Caco-2 (cell line): ENCODE results near the gene SLC28A1. TPM values are rescaled to one million over a fixed set of nuclear protein-coding genes. Genes with fewer than 3 reads are reported as not detected.

ENCODE experiments used
- BruUV-seq: library from RNA; stranded (reverse); fragments of 400-500 nt; replicated peaks from 2 replicates; lab custom pipeline; 2021; lab: Mats Ljungman, UMichigan
- CTCF ChIA-PET: fragments of 300-600 bp; sonication (Branson Sonifier 250); formaldehyde crosslinking; loops from one replicate; lab custom pipeline; 2022; ENCODE audit warnings: antibody characterized with exemption; lab: Charles Lee
- POLR2A ChIA-PET: fragments of 300-600 bp; sonication (Branson Sonifier 250); formaldehyde crosslinking; loops from one replicate; lab custom pipeline; 2022; ENCODE audit warnings: antibody characterized with exemption; lab: Charles Lee
- DNase-seq, 2 experiments: peaks; one replicate each; pipeline versions ENCODE4 v3.0.0 to v3.0.0-alpha.2; 2020 to 2022
- H3K27me3 ChIP-seq: replicated peaks from 2 replicates; pipeline ENCODE4 v1.6.0; 2011; ENCODE audit warnings: low read length; ENCODE audit not compliant: control insufficient read depth, insufficient read depth
- H3K36me3 ChIP-seq: 2 replicates; pipeline ENCODE4 v1.5.1; 2011; ENCODE audit warnings: low read length; ENCODE audit not compliant: control insufficient read depth, insufficient read depth
- H3K4me1 ChIP-seq: fragments of 250-450 bp; sonication (Bioruptor Pico); 2 replicates; pipeline ENCODE4 v1.5.1; 2020; ENCODE audit warnings: mild to moderate bottlenecking
- H3K4me3 ChIP-seq: 2 replicates; pipeline ENCODE4 v1.5.1; 2011; ENCODE audit warnings: low read depth, mild to moderate bottlenecking, control low read depth, low read length
- H3K9me3 ChIP-seq: fragments of 250-450 bp; sonication (Bioruptor Pico); 2 replicates; pipeline ENCODE4 v1.5.1; 2020; ENCODE audit warnings: mild to moderate bottlenecking, moderate library complexity
- H3K27ac Mint-ChIP-seq: one replicate; pipeline ENCODE4 v1.8.0; 2022; ENCODE audit warnings: mixed read lengths; ENCODE audit not compliant: unreplicated experiment
- H3K27me3 Mint-ChIP-seq: one replicate; pipeline ENCODE4 v1.8.0; 2022; ENCODE audit warnings: mixed read lengths; ENCODE audit not compliant: insufficient read depth, unreplicated experiment
- H3K36me3 Mint-ChIP-seq: one replicate; pipeline ENCODE4 v1.8.0; 2022; ENCODE audit warnings: mild to moderate bottlenecking, mixed read lengths; ENCODE audit not compliant: insufficient read depth, unreplicated experiment
- H3K4me1 Mint-ChIP-seq: one replicate; pipeline ENCODE4 v1.8.0; 2022; ENCODE audit warnings: low read depth, mixed read lengths; ENCODE audit not compliant: unreplicated experiment
- H3K4me3 Mint-ChIP-seq: one replicate; pipeline ENCODE4 v1.8.0; 2022; ENCODE audit warnings: mild to moderate bottlenecking, moderate library complexity, mixed read lengths; ENCODE audit not compliant: unreplicated experiment
- H3K9me3 Mint-ChIP-seq: one replicate; pipeline ENCODE4 v1.8.0; 2022; ENCODE audit warnings: mixed read lengths; ENCODE audit not compliant: unreplicated experiment
- intact Hi-C: fragments of 100-400 bp; cut with micrococcal nuclease; formaldehyde crosslinking; loops from one replicate; pipeline ENCODE4 v1.10.0; 2022; ENCODE audit not compliant: unreplicated experiment
- total RNA-seq: library from RNA; stranded (reverse); gene quantifications from 2 replicates; pipeline ENCODE4 v1.2.3, GENCODE V29; 2022
- TF ChIP-seq, protein P1 (sequence below), 2 experiments: fragments of 200-600 bp in 1 of 2; IDR thresholded peaks; 1 replicate in 1 of 2; 2 replicates in 1 of 2; pipeline versions ENCODE4 v1.5.1 to v1.8.0; 2011 to 2022; ENCODE audit warnings: antibody characterized with exemption in 1 of 2, control low read depth in 1 of 2, inconsistent platforms in 1 of 2, low read depth in 1 of 2, low read length in 1 of 2, mild to moderate bottlenecking in 1 of 2, moderate library complexity in 1 of 2; ENCODE audit not compliant: insufficient read depth in 1 of 2, severe bottlenecking in 1 of 2, unreplicated experiment in 1 of 2

The SLC28A1 gene
- total RNA-seq, 1 experiment from 2014 or later, result not detected

DNA sequence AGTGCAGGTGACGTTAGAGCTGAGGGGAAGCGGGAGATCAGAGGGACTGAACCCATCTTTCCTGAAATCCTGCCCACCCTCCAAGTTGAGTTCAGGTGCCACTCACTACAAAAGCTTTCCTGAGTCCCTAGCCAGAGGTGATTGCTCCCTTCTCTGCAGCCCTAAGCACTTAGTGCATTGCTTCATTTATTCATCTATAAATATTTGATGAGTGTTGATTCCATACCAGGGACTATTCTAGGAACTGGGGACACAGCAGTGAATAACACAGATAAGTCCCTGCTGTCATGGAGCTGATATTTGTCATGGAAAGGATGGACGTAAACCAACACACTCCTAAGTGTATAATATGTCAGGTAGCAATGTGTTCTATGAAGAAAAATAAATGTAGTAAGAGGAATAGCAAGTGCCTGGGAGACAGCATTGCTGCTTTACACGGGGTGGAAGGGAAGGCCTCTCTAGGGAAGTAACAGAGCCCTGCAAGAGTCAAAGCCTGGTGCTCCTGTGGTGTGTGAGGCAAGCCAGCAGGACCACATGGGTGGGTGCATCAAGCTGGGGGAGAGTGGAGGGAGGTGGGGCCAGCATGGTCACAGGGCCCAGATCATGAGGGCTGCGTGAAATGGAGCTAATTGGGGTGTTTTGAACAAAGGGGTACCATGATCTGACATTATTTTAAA, 48.7 kb upstream of the SLC28A1 start:
- ChIA-PET CTCF (no interaction called here), POLR2A (no interaction called here)
- no peaks in the 10 kb centered on the region for H3K4me1 ChIP-seq
- TF ChIP-seq, protein P1, sequence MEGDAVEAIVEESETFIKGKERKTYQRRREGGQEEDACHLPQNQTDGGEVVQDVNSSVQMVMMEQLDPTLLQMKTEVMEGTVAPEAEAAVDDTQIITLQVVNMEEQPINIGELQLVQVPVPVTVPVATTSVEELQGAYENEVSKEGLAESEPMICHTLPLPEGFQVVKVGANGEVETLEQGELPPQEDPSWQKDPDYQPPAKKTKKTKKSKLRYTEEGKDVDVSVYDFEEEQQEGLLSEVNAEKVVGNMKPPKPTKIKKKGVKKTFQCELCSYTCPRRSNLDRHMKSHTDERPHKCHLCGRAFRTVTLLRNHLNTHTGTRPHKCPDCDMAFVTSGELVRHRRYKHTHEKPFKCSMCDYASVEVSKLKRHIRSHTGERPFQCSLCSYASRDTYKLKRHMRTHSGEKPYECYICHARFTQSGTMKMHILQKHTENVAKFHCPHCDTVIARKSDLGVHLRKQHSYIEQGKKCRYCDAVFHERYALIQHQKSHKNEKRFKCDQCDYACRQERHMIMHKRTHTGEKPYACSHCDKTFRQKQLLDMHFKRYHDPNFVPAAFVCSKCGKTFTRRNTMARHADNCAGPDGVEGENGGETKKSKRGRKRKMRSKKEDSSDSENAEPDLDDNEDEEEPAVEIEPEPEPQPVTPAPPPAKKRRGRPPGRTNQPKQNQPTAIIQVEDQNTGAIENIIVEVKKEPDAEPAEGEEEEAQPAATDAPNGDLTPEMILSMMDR (IDR thresholded peaks at IDR 0.05; ENCODE audit: insufficient read depth in 1 of 2, low read depth in 1 of 2, low read length in 1 of 2, severe bottlenecking in 1 of 2, unreplicated experiment in 1 of 2), result no peak
- no peaks in the 10 kb centered on the region for H3K9me3 ChIP-seq
- Mint-ChIP-seq H3K4me3 (no peak overlapping the region), H3K27me3 (peaks cover 5% of the 10 kb centered on the region), H3K9me3 (no peaks in the 10 kb centered on the region), H3K36me3 (no peaks in the 10 kb centered on the region), H3K27ac (peak overlapping the region; percentile 1), H3K4me1 (no peaks in the 10 kb centered on the region)
- no peak for DNase-seq
- H3K36me3 ChIP-seq, result no peaks in the 10 kb centered on the region
- intact Hi-C loops, result no loop called here
- H3K4me3 ChIP-seq, result no peak overlapping the region
- H3K27me3 ChIP-seq, result no peaks in the 10 kb centered on the region; the same call in 1 of the 2 replicates
- no TSS peak for BruUV-seq

DNA sequence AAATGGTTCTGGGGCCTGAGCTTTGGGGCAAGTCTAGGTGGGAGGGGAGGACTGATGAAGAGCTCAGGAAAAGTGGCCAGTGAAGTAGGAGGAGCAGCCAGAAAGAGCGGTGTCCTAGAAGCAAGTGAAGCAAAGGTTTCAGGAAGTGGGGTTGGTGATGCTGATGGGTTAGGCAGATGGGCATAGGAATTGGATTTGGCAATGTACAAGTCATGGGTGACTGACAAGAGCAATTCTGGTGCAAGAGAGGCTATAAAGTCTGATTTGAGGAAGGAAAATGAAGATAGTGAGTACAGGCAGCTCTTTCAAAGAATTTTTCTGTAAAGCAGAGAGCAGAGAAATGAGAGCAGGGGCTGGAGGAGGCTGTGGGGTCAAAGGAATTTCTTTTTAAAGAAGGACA, 47.6 kb upstream of the SLC28A1 start:
- H3K27me3 Mint-ChIP-seq, result peaks cover 5% of the 10 kb centered on the region
- intact Hi-C loops, result no loop called here
- no peaks in the 10 kb centered on the region for H3K36me3 ChIP-seq
- TF ChIP-seq, protein P1 (IDR thresholded peaks at IDR 0.05; ENCODE audit: insufficient read depth in 1 of 2, low read depth in 1 of 2, low read length in 1 of 2, severe bottlenecking in 1 of 2, unreplicated experiment in 1 of 2), result no peak
- no peak overlapping the region for H3K27ac Mint-ChIP-seq
- ChIA-PET CTCF (no interaction called here), POLR2A (no interaction called here)
- no peaks in the 10 kb centered on the region for H3K36me3 Mint-ChIP-seq
- DNase-seq, result no peak
- no peaks in the 10 kb centered on the region for H3K9me3 ChIP-seq
- H3K4me3 ChIP-seq, result no peak overlapping the region
- no TSS peak for BruUV-seq
- H3K27me3 ChIP-seq, result no peaks in the 10 kb centered on the region; the same call in 1 of the 2 replicates
- H3K4me3 Mint-ChIP-seq, result no peak overlapping the region
- no peaks in the 10 kb centered on the region for H3K9me3 Mint-ChIP-seq
- no peaks in the 10 kb centered on the region for H3K4me1 ChIP-seq
- H3K4me1 Mint-ChIP-seq, result no peaks in the 10 kb centered on the region

DNA sequence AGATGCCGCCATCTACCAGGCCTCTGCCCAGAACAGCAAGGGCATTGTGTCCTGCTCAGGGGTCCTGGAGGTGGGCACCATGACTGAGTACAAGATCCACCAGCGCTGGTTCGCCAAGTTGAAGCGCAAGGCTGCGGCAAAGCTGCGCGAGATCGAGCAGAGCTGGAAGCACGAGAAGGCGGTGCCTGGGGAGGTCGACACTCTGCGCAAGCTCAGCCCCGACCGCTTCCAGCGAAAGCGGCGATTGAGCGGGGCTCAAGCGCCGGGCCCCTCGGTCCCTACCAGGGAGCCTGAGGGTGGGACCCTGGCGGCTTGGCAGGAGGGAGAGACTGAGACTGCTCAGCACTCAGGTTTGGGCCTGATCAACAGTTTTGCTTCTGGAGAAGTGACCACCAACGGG, 44.7 kb upstream of the SLC28A1 start:
- CTCF ChIA-PET, result interaction anchor here (0.6 kb wide), 1 partner anchor 88 kb away, joined by 4 read pairs; no protein-coding TSS in a partner anchor
- Mint-ChIP-seq H3K36me3 (no peaks in the 10 kb centered on the region), H3K27me3 (peaks cover 5% of the 10 kb centered on the region), H3K4me3 (no peak overlapping the region), H3K27ac (no peak overlapping the region), H3K4me1 (no peaks in the 10 kb centered on the region), H3K9me3 (no peaks in the 10 kb centered on the region)
- TF ChIP-seq, protein P1 (IDR thresholded peaks at IDR 0.05; ENCODE audit: insufficient read depth in 1 of 2, low read depth in 1 of 2, low read length in 1 of 2, severe bottlenecking in 1 of 2, unreplicated experiment in 1 of 2), result no peak
- intact Hi-C loops, result no loop called here
- no peak for DNase-seq
- Histone ChIP-seq H3K27me3 (no peaks in the 10 kb centered on the region; the same call in 1 of the 2 replicates), H3K4me1 (no peaks in the 10 kb centered on the region), H3K9me3 (no peaks in the 10 kb centered on the region), H3K36me3 (no peaks in the 10 kb centered on the region), H3K4me3 (no peak overlapping the region)
- BruUV-seq, result no TSS peak
- POLR2A ChIA-PET, result no interaction called here
